Fibroblast of lung (primary cell): ENCODE data around the gene INHA. TPM values are rescaled to one million over a fixed set of nuclear protein-coding genes. Genes with fewer than 3 reads are reported as not detected.

ENCODE experiments used
- DNase-seq, 2 donors: peaks; one replicate each; pipeline versions ENCODE4 v3.0.0 to v3.0.0-alpha.2; 2010; ENCODE audit warnings: low read depth in 2 of 2
- H2AFZ ChIP-seq: 2 replicates; pipeline ENCODE4 v1.5.1; 2012; ENCODE audit warnings: low read length, control low read depth, inconsistent platforms
- H3K27ac ChIP-seq: 2 replicates; pipeline ENCODE4 v1.5.1; 2011; ENCODE audit warnings: low read length, control low read depth; ENCODE audit not compliant: insufficient read depth
- H3K27me3 ChIP-seq: 2 replicates; pipeline ENCODE4 v1.5.1; 2011; ENCODE audit warnings: mild to moderate bottlenecking, low read length; ENCODE audit not compliant: control insufficient read depth, insufficient read depth
- H3K36me3 ChIP-seq: 2 replicates; pipeline ENCODE4 v1.5.1; 2011; ENCODE audit warnings: low read length; ENCODE audit not compliant: control insufficient read depth, insufficient read depth
- H3K4me1 ChIP-seq: 2 replicates; pipeline ENCODE4 v1.5.1; 2011; ENCODE audit warnings: low read length; ENCODE audit not compliant: control insufficient read depth, insufficient read depth; ENCODE audit errors: extremely low read depth
- H3K4me2 ChIP-seq: 2 replicates; pipeline ENCODE4 v1.5.1; 2011; ENCODE audit warnings: low read length, control low read depth; ENCODE audit not compliant: insufficient read depth; ENCODE audit errors: extremely low read depth
- H3K4me3 ChIP-seq, 4 experiments: fragments of 200-600 bp in 1 of 4; sonication (generic) in 1 of 4; replicated peaks in 1 of 4; 2 replicates each; pipeline ENCODE4 v1.5.1; 2011 to 2016; ENCODE audit warnings: low read length in 4 of 4, low read depth in 3 of 4, mild to moderate bottlenecking in 3 of 4, control low read depth in 2 of 4, inconsistent platforms in 1 of 4, mixed read lengths in 1 of 4; ENCODE audit not compliant: insufficient read depth in 1 of 4; ENCODE audit errors: control extremely low read depth in 1 of 4
- H3K79me2 ChIP-seq: 2 replicates; pipeline ENCODE4 v1.5.1; 2012; ENCODE audit warnings: mild to moderate bottlenecking, low read length, inconsistent platforms; ENCODE audit not compliant: control insufficient read depth, insufficient read depth
- H3K9ac ChIP-seq: 2 replicates; pipeline ENCODE4 v1.5.1; 2011; ENCODE audit warnings: mild to moderate bottlenecking, low read length, control low read depth; ENCODE audit not compliant: insufficient read depth
- H3K9me3 ChIP-seq: 2 replicates; pipeline ENCODE4 v1.5.1; 2012; ENCODE audit warnings: low read depth, low read length; ENCODE audit not compliant: control insufficient read depth, insufficient read depth
- H4K20me1 ChIP-seq: 2 replicates; pipeline ENCODE4 v1.5.1; 2011; ENCODE audit warnings: low read length; ENCODE audit not compliant: control insufficient read depth, insufficient read depth; ENCODE audit errors: extremely low read depth
- CTCF ChIP-seq, 2 donors: IDR thresholded peaks in 1 of 2; conservative IDR thresholded peaks in 1 of 2; 1 replicate in 1 of 2; 2 replicates in 1 of 2; pipeline ENCODE4 v1.5.1; 2011 to 2012; ENCODE audit warnings: low read length in 2 of 2, control low read depth in 1 of 2, inconsistent platforms in 1 of 2, low read depth in 1 of 2, mild to moderate bottlenecking in 1 of 2
- EZH2 ChIP-seq: IDR thresholded peaks from 2 replicates; pipeline ENCODE4 v1.5.1; 2012; ENCODE audit warnings: low read length, control low read depth, mild to moderate bottlenecking; ENCODE audit errors: missing control alignments
- polyA plus RNA-seq, 2 donors: library from polyadenylated mRNA; depleted of rRNA in 1 of 2; stranded (reverse) in 1 of 2; unstranded in 1 of 2; fragments of >200 nt; gene quantifications; 2 replicates each; pipeline ENCODE4 v1.2.1, GENCODE V29; 2011 to 2012; ENCODE audit warnings: missing spikeins in 1 of 2
- total RNA-seq: library from RNA; depleted of rRNA; stranded (reverse); fragments of >200 nt; gene quantifications from 2 replicates; pipeline ENCODE4 v1.2.1, GENCODE V29; 2014

Gene INHA
- total and polyA plus RNA-seq, 2 donors (not counting 1 experiment from before 2014, with no cell fraction given) = 0.15 to 0.50 TPM

- TF ChIP-seq CTCF (conservative IDR thresholded peaks at IDR 0.05 in 1 of 2, IDR thresholded peaks at IDR 0.05 in 1 of 2; ENCODE audit: low read depth in 1 of 2, low read length in 2 of 2) = no peak
- TF ChIP-seq EZH2 = no peak
- Histone ChIP-seq H3K4me2 (peak overlapping the region; percentile 87), H4K20me1 (no peaks in the 10 kb centered on the region), H3K27ac (no peak overlapping the region), H3K9me3 (no peaks in the 10 kb centered on the region), H3K36me3 (no peaks in the 10 kb centered on the region), H3K79me2 (no peaks in the 10 kb centered on the region), H3K9ac (peak overlapping the region; percentile 37), H3K27me3 (peaks cover 6% of the 10 kb centered on the region), H2AFZ (no peak overlapping the region), H3K4me3 (peak overlapping the region; percentile 42 to 70 (median 58)), H3K4me1 (peaks cover 3% of the 10 kb centered on the region)
- peak; percentile 26 to 58 for DNase-seq
Observed at GRCh38 chr2:219551441-219552381, 20.4 kb upstream of the INHA start.

- no peaks in the 10 kb centered on the region for H3K79me2 ChIP-seq
- peaks cover 3% of the 10 kb centered on the region for H3K4me1 ChIP-seq
- no peak for TF ChIP-seq CTCF (conservative IDR thresholded peaks at IDR 0.05 in 1 of 2, IDR thresholded peaks at IDR 0.05 in 1 of 2; ENCODE audit: low read depth in 1 of 2, low read length in 2 of 2)
- no peak for TF ChIP-seq EZH2
- H3K4me2 ChIP-seq = peak overlapping the region; percentile 87
- H3K4me3 ChIP-seq = peak overlapping the region; percentile 42 to 70 (median 58)
- no peaks in the 10 kb centered on the region for H3K36me3 ChIP-seq
- no peak overlapping the region for H3K27ac ChIP-seq
- H2AFZ ChIP-seq = peak overlapping the region; percentile 90
- H3K9ac ChIP-seq = no peak overlapping the region
- H4K20me1 ChIP-seq = no peaks in the 10 kb centered on the region
- peak; percentile 73 to 74 for DNase-seq
- H3K9me3 ChIP-seq = no peaks in the 10 kb centered on the region
- peaks cover 6% of the 10 kb centered on the region for H3K27me3 ChIP-seq
Observed at GRCh38 chr2:219552382-219553167, 19.5 kb upstream of the INHA start.

GRCh38 chr2:219553168-219553417 lies 19.0 kb upstream of the INHA start:
- TF ChIP-seq EZH2 (no peak), CTCF (conservative IDR thresholded peaks at IDR 0.05 in 1 of 2, IDR thresholded peaks at IDR 0.05 in 1 of 2; ENCODE audit: low read depth in 1 of 2, low read length in 2 of 2) (no peak)
- Histone ChIP-seq H3K27me3 (peaks cover 6% of the 10 kb centered on the region), H3K27ac (no peak overlapping the region), H3K9me3 (no peaks in the 10 kb centered on the region), H3K4me2 (no peak overlapping the region), H3K36me3 (no peaks in the 10 kb centered on the region), H3K79me2 (no peaks in the 10 kb centered on the region), H2AFZ (no peak overlapping the region), H4K20me1 (no peaks in the 10 kb centered on the region), H3K4me3 (peak overlapping the region in 1 of 4 experiments; percentile 62), H3K9ac (no peak overlapping the region), H3K4me1 (peaks cover 3% of the 10 kb centered on the region)
- DNase-seq = no peak
